GM18498 (cell line): ENCODE data around the gene SPOCK1.

Source experiments
- ATAC-seq: cut with Tn5 transposase; IDR thresholded peaks from one replicate; pipeline ENCODE4 v1.9.1; 2021; ENCODE audit warnings: mild to moderate bottlenecking, moderate library complexity; ENCODE audit not compliant: unreplicated experiment

Gene SPOCK1

DNA sequence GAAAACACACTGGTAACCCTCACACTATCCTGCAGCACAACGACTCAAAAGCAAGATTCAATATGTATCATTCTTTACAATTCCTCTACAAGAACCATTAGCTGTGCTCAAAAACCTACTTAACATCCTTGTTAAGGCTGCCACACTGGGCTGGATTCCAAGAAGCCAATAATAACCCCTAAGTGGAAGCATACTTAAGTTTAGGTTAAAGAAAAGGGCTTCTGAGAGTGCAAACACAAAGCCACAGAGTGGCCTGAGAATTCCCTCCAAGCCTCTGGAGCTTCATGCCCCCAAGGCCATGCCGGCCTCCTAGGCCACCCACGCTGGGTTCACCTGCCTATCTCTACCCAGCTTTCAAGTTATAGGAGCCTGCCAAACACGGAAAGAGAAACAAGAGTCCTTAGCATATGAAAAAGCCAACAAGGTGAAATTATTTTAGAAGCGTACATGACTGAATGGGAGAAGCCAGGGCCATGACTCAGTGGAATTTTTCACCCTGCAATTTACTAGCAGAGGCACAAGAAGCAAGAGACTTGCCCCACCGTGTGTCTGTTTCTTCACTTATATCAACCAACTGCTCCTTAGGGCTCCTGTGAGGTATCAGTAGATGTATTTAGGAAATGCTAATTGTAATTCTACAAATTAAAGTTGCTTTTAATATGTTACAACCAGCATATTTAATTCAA is 293.0 kb downstream of the SPOCK1 start:
- ATAC-seq = no peak

DNA sequence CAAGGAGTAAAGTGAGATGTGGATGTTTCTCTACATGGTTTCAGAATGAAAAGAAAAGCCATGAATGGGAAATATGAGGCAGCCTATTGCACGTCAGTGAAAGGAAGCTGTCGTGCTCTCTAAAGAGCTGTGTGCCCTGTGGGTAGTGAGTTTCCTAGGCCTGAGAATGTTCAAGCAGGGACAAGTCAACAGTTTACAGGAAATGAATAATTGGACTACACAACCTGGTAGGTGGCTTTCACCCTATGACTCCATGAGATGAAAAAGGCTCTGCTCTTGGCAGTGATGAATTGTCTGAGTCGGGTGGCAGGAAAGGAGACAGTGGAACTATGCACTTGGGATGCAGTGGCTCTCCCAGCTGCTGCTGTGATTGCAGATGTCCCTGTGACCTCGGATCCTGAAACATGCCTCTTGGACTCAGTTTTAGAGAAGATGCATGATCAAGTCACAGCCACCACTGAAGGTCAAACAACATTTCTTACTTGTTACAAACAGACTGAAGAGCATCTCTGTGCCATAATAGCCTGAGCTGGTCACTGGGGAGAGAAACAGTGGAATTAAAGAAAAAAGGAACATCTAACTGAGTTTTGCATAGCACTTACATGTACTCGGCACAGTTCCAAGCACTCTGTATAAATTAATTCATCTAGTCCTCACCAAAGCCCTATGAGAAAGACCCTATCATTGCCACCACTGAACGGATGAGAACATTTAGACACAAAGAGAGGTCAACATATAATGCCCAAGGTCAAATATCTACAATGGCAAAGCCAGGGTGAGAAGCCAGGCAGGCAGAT is 293.7 kb downstream of the SPOCK1 start:
- no peak for ATAC-seq

DNA sequence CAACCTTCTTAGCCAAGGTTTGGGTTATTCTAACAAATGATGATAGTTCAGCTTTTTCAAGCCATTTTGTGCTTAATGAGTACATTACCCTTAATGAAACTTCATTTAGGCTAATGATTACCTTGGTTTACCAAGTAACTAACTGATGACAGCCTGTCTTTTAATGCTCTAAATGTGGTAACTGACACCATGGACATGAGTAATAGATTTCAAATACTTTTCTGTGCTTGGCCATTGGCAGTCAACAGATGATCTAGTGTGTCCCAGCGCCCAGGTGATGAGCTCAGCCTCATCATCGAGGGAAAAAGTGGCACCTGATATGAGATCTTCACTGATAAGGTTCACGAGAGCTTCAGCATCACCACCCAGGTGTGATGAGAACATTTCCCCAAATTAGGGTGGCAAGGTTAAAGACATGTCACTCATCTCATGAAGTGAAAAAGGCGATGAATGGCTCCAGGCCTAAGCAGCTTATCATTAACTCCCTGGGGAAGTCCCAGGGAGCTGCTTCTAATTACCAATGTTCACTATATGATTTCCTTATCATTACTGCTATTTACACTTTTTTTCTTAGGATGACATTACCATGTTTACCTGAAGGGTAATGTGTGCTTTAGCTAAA is 296.0 kb downstream of the SPOCK1 start:
- no peak for ATAC-seq

DNA sequence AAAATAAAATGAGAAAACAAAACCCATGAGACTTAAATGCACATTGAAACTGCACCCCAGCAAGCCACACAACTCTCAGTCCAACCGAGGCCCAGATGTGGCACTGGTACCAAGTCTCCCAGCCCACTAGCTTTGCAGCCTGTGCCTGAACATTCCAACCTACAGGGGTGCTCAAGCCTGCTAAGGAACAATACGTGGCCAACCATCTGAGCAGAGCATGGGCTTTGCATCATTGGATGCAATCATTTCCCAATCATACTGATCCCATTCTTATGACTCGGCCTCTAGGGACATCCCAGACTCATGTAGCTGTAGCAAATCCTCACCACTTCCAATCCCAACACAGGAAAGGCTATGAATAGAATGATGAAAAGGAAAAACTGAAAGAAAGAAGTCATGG is 297.2 kb downstream of the SPOCK1 start:
- ATAC-seq = no peak

DNA sequence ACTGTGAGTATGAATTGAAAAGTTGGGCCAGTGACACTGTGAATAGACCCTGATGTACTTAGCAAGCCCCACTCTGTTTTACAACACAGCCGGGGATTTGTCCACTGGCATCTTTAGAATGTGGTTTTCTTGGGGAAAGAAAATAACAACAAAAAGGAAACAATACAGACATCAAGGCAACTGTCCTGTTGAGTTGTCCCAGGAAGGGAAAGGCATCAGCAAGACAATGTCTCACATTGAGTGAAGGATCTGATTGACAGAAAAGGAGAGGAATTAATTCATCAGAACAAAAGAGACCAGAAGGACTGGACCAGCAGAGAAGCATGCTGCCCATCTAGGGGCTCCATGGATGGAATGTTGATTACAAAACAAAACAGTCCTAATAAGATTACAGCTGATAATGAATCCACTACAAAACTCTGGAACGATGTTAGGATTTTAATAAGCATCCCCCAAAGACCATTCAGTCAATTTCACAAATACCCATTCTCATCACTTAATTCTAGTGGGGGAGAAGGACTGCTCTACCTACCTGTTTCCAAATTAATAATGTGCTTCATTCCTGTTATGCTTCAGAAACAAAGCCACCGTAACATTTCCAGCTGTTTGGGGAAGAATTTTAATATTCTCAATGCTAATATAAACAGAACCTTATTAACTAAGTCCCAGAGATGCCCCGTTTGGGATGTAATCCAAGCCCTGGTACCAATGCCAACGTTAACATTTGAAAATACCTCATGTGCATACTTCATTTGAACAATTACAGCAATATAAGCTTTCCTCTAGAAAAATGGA is 298.0 kb downstream of the SPOCK1 start:
- ATAC-seq = no peak

DNA sequence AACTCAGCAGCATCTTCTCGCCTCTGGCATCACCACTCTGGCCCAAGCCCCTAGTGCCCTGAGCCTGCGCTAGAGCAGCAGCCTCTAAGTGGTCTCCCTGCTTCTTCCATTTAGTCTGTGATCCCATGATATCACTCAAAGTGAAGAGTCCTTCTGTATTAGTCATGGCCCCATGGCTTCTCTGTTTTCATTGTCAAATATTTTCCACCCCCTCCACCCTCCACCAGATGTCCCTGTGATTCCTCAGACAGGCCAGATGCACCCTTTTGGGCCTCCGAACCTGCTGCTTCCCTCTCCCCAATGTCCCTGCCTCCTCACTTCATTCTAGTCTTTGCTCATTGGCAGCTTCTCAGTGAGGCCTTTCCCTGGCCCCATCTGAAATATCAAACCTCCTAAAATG is 299.2 kb downstream of the SPOCK1 start:
- no peak for ATAC-seq

DNA sequence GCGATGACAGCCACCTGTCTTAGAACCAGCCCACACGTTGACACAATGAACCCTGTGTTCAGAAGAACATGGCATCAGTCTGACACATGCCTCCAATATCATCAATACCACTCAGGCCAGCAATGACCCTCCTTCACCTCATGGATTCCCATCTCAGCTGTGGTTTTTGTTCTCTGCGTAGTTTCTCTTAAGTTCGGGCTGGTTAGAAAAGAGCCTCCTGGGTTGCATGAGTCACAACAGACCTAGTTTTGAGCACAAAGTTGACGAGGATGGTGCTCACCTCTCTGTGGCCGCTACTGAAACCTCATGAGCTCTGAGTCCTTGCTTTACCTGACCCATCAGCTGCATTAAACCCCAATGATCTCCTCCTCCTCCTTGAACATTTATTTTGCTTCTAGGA is 299.9 kb downstream of the SPOCK1 start:
- no peak for ATAC-seq

DNA sequence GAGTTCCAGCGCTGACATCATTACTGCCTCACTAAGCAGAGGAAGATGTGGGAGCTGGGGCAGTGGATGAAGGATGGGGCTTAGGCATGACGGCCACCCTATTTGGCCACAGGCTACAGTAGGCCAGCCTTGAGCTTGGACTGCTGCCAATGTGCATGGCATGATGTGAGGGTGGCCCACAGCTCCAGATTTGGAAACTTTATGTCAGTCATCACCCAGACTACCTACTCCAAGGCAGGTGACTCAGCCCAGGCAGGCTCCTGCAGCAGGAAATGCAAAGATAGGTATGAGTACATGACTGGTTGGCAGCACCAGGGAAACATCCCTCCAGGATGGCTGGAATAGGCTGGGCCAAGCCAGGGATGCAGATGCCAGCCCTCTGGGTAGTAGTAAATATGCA is 303.6 kb downstream of the SPOCK1 start:
- ATAC-seq = no peak

DNA sequence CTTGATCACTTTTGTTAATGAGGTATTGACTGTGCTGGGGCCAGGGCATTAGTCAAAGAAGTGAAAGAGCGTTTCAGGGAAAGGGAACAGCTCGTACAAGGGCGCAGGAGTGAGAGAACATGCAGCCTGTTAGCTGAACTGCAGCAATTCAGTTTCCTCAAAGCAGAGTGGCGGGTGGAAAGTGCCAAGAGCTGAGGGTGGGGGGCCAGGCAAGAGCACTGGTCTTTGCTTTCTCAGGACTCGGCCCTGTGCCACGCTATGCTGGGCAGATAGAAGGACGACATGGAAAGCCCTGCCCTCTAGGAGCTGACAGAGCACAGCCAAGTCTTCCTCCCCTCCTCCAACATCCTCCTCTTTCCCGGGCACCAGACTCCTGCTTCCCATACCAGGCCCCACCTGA is 304.8 kb downstream of the SPOCK1 start:
- no peak for ATAC-seq

DNA sequence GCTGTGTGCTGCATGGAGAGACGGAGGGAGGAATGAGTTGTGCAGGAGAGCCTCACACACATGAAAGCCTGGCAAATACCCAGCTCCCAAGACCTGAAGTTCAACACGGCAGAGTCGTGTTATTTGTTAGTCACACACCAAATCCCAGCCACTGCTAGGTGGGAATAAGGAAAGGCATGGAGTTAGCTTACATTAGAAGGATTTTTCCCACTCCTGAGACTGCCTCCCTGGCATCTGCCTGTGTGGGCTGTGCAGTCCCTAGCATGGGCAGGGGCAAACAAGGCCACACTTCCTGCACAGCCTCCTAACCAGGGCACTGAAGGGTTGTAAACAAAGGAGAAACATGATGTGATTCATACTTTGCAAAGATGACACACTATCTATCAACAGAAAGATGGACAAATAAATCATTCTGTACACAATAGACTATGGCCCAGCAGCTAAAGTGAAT is 306.8 kb downstream of the SPOCK1 start:
- no peak for ATAC-seq

DNA sequence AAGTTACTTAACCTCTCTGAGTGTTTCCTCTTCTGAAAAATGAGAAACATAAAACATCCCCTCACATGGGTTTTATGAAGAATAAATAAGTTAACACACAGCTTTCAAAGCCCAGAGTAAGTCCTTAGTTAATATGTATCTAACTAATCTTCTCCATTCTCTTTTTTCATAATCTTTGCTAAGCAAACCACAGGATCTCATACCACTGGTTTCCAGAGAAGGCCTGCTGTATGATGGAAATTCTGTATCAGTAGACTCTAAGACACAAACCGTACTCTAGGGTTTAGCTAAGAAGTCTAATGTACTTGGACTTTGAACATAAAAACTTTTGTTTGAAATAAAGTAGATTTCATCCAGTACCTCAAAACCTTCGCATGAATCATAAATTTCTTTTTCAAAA is 307.9 kb downstream of the SPOCK1 start:
- no peak for ATAC-seq

DNA sequence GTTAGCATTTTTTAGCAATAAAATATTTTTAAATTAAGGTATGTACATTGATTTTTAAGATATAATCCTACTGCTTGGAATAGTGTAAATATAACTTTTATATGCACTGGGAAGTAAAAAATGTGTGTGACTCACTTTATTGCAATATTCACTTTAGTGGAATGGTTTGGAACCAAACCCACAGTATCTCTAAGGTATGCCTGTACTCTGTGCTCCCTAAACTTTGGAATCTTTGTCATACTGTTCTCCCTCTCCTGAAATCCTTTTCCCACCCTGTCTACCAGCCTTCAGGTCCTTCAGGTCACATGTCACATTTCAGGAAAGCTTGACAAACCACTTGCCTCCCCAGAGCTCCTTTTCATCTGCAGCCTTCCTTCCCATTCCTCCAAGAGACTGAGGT is 308.7 kb downstream of the SPOCK1 start:
- ATAC-seq = no peak

DNA sequence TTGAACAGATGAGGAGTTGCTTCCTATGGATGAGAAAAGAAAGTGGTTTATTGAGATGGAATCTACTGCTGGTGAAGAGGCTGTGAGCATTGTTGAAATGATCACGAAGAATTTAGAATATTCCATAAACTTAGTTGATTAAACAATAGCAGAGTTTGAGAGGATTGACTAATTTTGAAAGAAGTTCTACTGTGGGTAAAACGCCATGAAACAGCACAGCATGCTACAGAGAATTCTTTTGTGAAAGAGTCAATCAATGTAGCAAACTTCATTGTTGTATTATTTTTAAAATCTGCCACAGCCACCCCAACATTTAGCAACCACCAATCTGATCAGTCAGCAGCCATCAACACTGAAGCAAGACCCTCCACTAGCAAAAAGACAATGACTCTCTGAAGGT is 309.1 kb downstream of the SPOCK1 start:
- no peak for ATAC-seq

DNA sequence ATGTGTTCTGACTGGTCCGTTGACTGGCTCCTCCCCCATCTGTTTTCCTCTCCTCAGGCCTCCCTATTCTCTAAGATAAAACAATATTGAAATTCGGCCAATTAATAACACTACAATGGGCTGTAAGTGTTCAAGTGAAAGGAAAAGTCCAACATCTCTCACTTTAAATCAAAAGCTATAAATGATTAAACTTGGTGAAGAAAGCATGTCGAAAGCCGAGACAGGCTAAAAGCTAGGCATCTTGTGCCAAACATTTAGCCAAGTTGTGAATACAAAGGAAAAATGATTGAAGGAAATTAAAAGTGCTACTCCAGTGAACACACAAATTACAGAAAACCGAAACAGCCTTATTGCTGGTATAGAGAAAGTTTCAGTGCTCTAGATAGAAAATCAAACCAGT is 310.6 kb downstream of the SPOCK1 start:
- no peak for ATAC-seq

DNA sequence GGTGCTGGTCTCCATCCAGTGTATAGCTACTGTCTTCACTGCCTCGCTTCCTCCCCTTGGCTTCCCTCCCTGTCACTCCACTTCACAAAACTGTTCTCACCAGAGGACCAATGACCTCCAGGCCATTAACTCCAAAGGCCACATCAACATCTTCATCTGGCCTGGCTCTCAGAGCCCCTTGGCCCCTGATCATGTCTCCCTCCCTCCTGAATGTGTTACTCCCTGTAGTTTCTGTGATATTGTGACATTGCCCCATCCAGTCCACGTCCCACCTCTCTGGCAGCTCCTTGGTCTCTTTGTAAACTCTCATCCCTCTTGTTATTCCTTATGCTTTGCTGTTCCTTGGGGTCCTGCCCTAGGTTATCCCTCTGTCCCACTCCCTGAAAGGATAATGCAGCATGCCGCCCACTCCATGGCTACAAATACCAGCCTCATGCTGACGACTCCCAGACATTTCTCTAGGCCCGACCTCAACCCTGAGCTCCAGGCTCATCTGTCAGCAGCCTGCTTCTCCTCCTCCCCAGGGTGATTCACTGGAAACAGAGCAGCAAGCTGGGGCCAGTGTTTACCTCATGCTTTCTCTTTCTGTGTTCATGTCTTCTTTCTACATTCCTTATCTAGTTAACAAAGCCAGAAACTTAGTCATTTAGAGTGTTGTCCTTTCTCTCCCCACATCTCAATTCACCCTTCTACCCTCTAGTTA is 312.2 kb downstream of the SPOCK1 start:
- ATAC-seq = no peak

DNA sequence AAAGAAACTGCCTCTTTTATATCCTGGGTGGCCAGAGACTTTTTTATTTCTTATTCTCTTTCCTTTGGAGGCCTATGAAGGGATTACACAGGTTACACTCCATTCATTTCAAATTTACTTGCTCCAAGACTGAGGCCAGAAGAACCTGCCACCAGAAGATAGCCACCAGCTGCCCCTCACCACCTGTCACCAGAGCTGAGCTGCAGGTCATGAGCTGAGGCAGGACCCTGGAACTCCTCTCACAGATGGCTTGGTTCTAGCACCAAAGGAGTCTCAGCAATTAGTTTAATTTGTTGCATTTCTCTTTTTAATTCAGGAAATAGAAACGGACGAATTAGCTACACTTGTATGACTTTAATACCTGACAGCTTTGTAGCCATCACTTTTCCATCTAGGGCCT is 313.9 kb downstream of the SPOCK1 start:
- ATAC-seq = no peak

DNA sequence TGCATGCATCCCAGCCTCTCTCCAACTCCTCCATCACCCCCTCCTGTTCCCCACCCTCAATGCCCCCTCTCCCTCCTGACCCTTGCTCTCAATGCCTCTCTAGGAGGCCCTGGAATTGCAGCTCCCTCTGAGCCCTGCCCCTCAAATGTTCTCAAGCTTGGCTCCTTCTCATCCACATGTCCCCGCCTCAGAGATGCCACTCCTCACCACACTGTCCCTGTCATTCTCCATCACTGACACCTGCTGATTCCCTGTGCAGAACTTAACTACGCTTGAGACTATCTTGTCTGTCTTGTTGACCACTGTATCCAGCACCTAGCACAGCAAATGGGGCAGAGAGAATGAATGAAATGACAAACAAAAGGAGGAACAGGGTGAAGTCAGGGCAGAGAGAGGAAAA is 314.4 kb downstream of the SPOCK1 start:
- no peak for ATAC-seq

DNA sequence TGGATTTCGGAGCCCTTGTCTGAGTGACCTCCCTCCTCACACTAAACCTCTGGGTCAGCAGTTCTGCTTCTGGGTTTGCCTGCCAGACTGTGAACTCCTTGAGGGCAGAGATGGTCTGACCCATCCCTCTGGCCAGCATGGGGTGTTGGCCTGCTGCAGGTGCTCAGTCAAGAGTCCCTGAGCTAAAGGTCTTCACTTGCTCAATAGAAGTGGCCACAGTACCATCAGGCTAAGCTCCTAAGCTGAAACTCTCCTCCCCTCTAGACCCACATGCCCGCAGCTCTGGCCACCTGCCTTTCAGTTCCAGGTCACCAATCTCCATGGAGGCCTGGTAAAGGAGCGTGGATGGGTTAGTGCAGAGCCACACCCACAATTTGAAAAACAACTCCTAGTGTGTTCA is 316.6 kb downstream of the SPOCK1 start:
- ATAC-seq = no peak

DNA sequence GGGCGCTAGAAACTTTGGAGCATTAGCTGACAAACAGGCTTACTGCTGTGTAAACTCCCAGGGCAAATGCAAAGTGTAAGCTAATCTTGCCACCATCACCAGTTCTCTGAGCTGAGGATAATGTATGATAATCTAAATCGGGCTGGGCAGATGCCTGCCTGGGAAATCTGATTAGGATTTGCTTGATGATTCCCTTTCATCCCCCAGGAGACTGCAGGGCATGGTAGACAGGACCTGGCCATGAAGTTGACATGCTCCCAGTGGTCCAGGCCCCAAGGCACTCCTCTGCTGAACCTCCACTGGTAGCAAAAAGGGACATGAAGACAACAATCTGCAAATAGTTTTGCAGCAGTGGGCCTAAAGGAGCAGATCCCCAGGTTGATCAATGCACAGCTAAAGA is 317.5 kb downstream of the SPOCK1 start:
- ATAC-seq = no peak

DNA sequence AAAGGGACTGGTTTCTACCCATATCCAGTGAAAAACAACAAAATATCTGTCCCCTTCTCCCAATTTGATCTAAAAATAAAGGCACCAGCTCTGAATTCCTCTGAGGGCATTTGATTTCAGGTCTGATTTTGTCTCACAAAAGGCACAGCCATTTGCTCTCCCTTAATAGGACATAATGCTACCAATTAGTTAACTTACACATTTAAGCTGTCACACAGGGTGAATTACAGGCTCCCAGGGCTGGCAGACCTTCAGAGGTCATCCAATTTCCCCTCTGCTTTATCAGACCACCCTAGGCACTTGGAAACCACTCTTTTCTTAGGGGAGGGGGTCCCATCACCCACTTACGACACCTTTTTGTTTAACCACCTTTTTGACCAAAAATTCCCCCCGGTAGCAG is 319.9 kb downstream of the SPOCK1 start:
- ATAC-seq = no peak

DNA sequence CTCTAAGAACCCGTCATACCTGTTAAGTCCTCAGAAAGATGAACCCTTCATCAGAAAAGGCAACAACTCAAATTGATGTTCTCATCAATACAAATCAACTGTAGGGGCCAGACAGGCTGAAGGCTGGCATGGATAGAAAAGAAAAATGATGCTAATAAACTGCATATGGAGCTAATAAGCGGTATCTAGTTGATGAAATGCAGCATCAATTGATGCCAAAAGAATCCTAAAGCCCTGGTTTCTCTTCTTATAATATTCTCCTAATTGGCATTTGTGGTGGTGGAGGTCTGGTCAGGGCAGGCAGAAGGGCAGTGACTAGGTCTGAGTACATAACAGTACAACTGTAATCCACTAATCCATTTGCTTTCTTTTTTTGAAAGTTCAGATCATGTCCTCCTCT is 322.5 kb downstream of the SPOCK1 start:
- ATAC-seq = no peak
